HepG2 (cell line): Measurements from ENCODE around the gene PARP6. TPM values are rescaled to one million over a fixed set of nuclear protein-coding genes. Genes with fewer than 3 reads are reported as not detected.

Experiments used
- ATAC-seq: fragments of 200-7000 bp; cut with Tn5 transposase; 3 replicates; pipeline ENCODE4 v1.9.1; 2020; ENCODE audit warnings: mild to moderate bottlenecking, moderate library complexity
- BruUV-seq: library from RNA; stranded (reverse); fragments of 400-500 nt; replicated peaks from 2 replicates; lab custom pipeline; 2021; lab: Mats Ljungman, UMichigan
- CTCF ChIA-PET: fragments of 300-600 bp; formaldehyde crosslinking; extraction: SDS; loops from one replicate; lab custom pipeline; 2021; ENCODE audit warnings: low total read pairs, inconsistent platforms, low intra/inter-chr PET ratio; lab: Yijun Ruan, JAX
- POLR2A ChIA-PET: fragments of 350-600 bp; sonication (Branson Sonifier 250); formaldehyde crosslinking; loops from one replicate; lab custom pipeline; 2020; ENCODE audit warnings: antibody characterized with exemption, inconsistent platforms; lab: Yijun Ruan, JAX
- DNase-seq: peaks from one replicate; pipeline ENCODE4 v3.0.0-alpha.2; 2015; ENCODE audit warnings: low spot score
- FAIRE-seq: peaks from 3 replicates; lab custom pipeline; 2011; peaks lifted over from hg19 to GRCh38; lab: Jason Lieb, UNC
- H2AFZ ChIP-seq: one replicate; pipeline ENCODE4 v1.6.1; 2011; ENCODE audit warnings: low read length, inconsistent platforms
- H3K27ac ChIP-seq: fragments of 300-600 bp; 3 replicates; pipeline ENCODE4 v1.8.0; 2011; ENCODE audit warnings: mixed run types, mild to moderate bottlenecking, mixed read lengths, low read length, inconsistent platforms; ENCODE audit not compliant: insufficient read depth; ENCODE audit errors: extremely low read length
- H3K27me3 ChIP-seq, 2 experiments: fragments of 200-600 bp in 1 of 2; 2 replicates in 1 of 2; 3 replicates in 1 of 2; pipeline versions ENCODE4 v1.6.0 to v1.8.0; 2011; ENCODE audit warnings: low read length in 2 of 2, mild to moderate bottlenecking in 2 of 2, moderate library complexity in 2 of 2, inconsistent platforms in 1 of 2; ENCODE audit not compliant: insufficient read depth in 2 of 2, control insufficient read depth in 1 of 2
- H3K36me3 ChIP-seq, 2 experiments: fragments of 200-600 bp in 1 of 2; replicated peaks in 1 of 2; 2 replicates in 1 of 2; 3 replicates in 1 of 2; pipeline versions ENCODE4 v1.5.1 to v1.8.0; 2011; ENCODE audit warnings: low read length in 2 of 2, inconsistent platforms in 1 of 2; ENCODE audit not compliant: insufficient read depth in 2 of 2, control insufficient read depth in 1 of 2
- H3K4me1 ChIP-seq: 2 replicates; pipeline ENCODE4 v1.5.1; 2012; ENCODE audit warnings: low read length, inconsistent platforms; ENCODE audit not compliant: insufficient read depth
- H3K4me2 ChIP-seq: 2 replicates; pipeline ENCODE4 v1.6.0; 2011; ENCODE audit warnings: low read depth, low read length, inconsistent platforms
- H3K4me3 ChIP-seq, 3 experiments: fragments of 200-600 bp in 1 of 3; sonication (generic), shearing (Covaris generic) in 1 of 3; replicated peaks in 1 of 3; 2 replicates each; pipeline ENCODE4 v1.5.1; 2011 to 2016; ENCODE audit warnings: low read length in 3 of 3, inconsistent platforms in 2 of 3, low read depth in 2 of 3, mild to moderate bottlenecking in 2 of 3, control low read depth in 1 of 3, mixed read lengths in 1 of 3; ENCODE audit not compliant: insufficient read depth in 1 of 3
- H3K79me2 ChIP-seq: one replicate; pipeline ENCODE4 v1.6.1; 2011; ENCODE audit warnings: low read length, inconsistent platforms; ENCODE audit not compliant: insufficient read depth
- H3K9ac ChIP-seq: 2 replicates; pipeline ENCODE4 v1.6.0; 2011; ENCODE audit warnings: mild to moderate bottlenecking, low read depth, low read length, inconsistent platforms; ENCODE audit not compliant: insufficient read depth
- H3K9me3 ChIP-seq: 2 replicates; pipeline ENCODE4 v1.5.1; 2012; ENCODE audit warnings: mild to moderate bottlenecking, low read length
- H4K20me1 ChIP-seq: 2 replicates; pipeline ENCODE4 v1.6.0; 2011; ENCODE audit warnings: inconsistent platforms, mild to moderate bottlenecking, low read length, moderate library complexity; ENCODE audit not compliant: insufficient read depth
- DNMT3B ChIP-seq: conservative IDR thresholded peaks from 2 replicates; pipeline ENCODE4 v1.6.1; 2016; ENCODE audit warnings: missing biosample characterization, control low read depth
- DPF2 ChIP-seq: sonication (generic); formaldehyde crosslinking; IDR thresholded peaks from 2 replicates; pipeline ENCODE4 v1.4.0; 2020; ENCODE audit warnings: mild to moderate bottlenecking, low read depth, missing genetic modification reagents, borderline replicate concordance
- GATAD2A ChIP-seq: IDR thresholded peaks from 2 replicates; pipeline ENCODE4 v1.6.1; 2016
- MYC ChIP-seq: sonication (generic); formaldehyde crosslinking; IDR thresholded peaks from 2 replicates; pipeline ENCODE4 v1.9.0; 2021; ENCODE audit warnings: missing genetic modification reagents, borderline replicate concordance
- POLR2A ChIP-seq, 2 experiments: IDR thresholded peaks; 2 replicates each; pipeline ENCODE4 v1.6.1; 2011; ENCODE audit warnings: low read depth in 2 of 2, low read length in 2 of 2, mild to moderate bottlenecking in 1 of 2, moderate library complexity in 1 of 2; ENCODE audit not compliant: insufficient read depth in 1 of 2
- SOX6 ChIP-seq, 2 experiments: fragments of 450-650 bp in 1 of 2; sonication (generic) in 1 of 2; formaldehyde crosslinking in 1 of 2; IDR thresholded peaks; 2 replicates each; pipeline versions ENCODE4 v1.4.0 to v1.6.1; 2017 to 2020; ENCODE audit warnings: antibody characterized with exemption in 1 of 2, mild to moderate bottlenecking in 1 of 2, missing genetic modification reagents in 1 of 2
- TEAD2 ChIP-seq: sonication (generic); formaldehyde crosslinking; IDR thresholded peaks from 2 replicates; pipeline ENCODE4 v1.9.0; 2021; ENCODE audit warnings: missing genetic modification reagents
- WIZ ChIP-seq: sonication (generic); formaldehyde crosslinking; IDR thresholded peaks from 2 replicates; pipeline ENCODE4 v1.5.1; 2020; ENCODE audit warnings: mild to moderate bottlenecking, missing genetic modification reagents
- ZNF580 ChIP-seq: IDR thresholded peaks from 2 replicates; pipeline ENCODE4 v1.6.1; 2016; ENCODE audit warnings: low read depth, borderline replicate concordance
- ZNF652 ChIP-seq: IDR thresholded peaks from 2 replicates; pipeline ENCODE4 v1.6.1; 2016; ENCODE audit warnings: low read depth, borderline replicate concordance
- ZNF672 ChIP-seq: sonication (generic); formaldehyde crosslinking; IDR thresholded peaks from 2 replicates; pipeline ENCODE4 v1.8.1; 2022; ENCODE audit warnings: missing genetic modification reagents
- ZNF687 ChIP-seq: sonication (generic); formaldehyde crosslinking; IDR thresholded peaks from 2 replicates; pipeline ENCODE4 v1.5.1; 2020; ENCODE audit warnings: mild to moderate bottlenecking, missing genetic modification reagents, moderate library complexity
- ZNF737 ChIP-seq: sonication (generic); formaldehyde crosslinking; IDR thresholded peaks from 2 replicates; pipeline ENCODE4 v1.5.0; 2020; ENCODE audit warnings: missing genetic modification reagents, mild to moderate bottlenecking, borderline replicate concordance
- ZNF747 ChIP-seq: sonication (generic); formaldehyde crosslinking; IDR thresholded peaks from 2 replicates; pipeline ENCODE4 v1.8.1; 2023; ENCODE audit warnings: missing genetic modification reagents, mild to moderate bottlenecking, borderline replicate concordance
- WGBS: methylation state at CpG from one replicate; pipeline ENCODE4 v1.1.6; 2017; ENCODE audit warnings: low lambda C conversion rate; 5-methylcytosine and 5-hydroxymethylcytosine counted together
- in situ Hi-C: cut with HindIII; loops from 2 replicates; pipeline ENCODE4 v1.10.0; 2017; ENCODE audit warnings: low pct_unique_long_range_greater_than_20kb; ENCODE audit not compliant: extremely low pct_ligation_motif_present
- intact Hi-C: fragments of 100-400 bp; cut with micrococcal nuclease; formaldehyde crosslinking; loops from one replicate; pipeline ENCODE4 v1.10.0; 2022; ENCODE audit not compliant: unreplicated experiment
- polyA plus RNA-seq, 8 experiments: library from polyadenylated mRNA; depleted of rRNA in 3 of 8; stranded (reverse) in 7 of 8; unstranded in 1 of 8; fragments of >200 nt; fragmentation: Illumina TruSeq in 4 of 8; extraction: Trizol in 4 of 8; gene quantifications; 2 replicates each; pipeline versions ENCODE4 v1.2.1 to v1.2.3, GENCODE V29; 2011 to 2016; ENCODE audit warnings: low read depth in 4 of 8, missing spikeins in 1 of 8, mixed read lengths in 1 of 8; ENCODE audit not compliant: insufficient read depth in 1 of 8
- total RNA-seq, 5 experiments: library from RNA; depleted of rRNA; stranded (reverse); fragments of >200 nt; fragmentation: Illumina TruSeq; extraction: Trizol; gene quantifications; 2 replicates each; pipeline ENCODE4 v1.2.3, GENCODE V29; 2016; ENCODE audit warnings: low read depth in 1 of 5
- TF ChIP-seq, protein P1 (sequence below): sonication (generic); formaldehyde crosslinking; IDR thresholded peaks from 2 replicates; pipeline ENCODE4 v1.8.1; 2022; ENCODE audit warnings: low read depth, mild to moderate bottlenecking, missing genetic modification reagents
- TF ChIP-seq, protein P2 (sequence below), 2 experiments: sonication (generic) in 1 of 2; formaldehyde crosslinking in 1 of 2; IDR thresholded peaks; 2 replicates each; pipeline versions ENCODE4 v1.5.1 to v1.6.1; 2011 to 2020; ENCODE audit warnings: borderline replicate concordance in 1 of 2, low read depth in 1 of 2, low read length in 1 of 2, mild to moderate bottlenecking in 1 of 2, missing genetic modification reagents in 1 of 2, moderate library complexity in 1 of 2

Gene PARP6
- total and polyA plus RNA-seq, 2 of the 13 experiments (the other 11 are each of a cell fraction or from before 2014, with no cell fraction given) = 0.22 to 0.87 TPM

GRCh38 chr15:72318408-72318942, 46.1 kb upstream of the PARP6 start:
- Histone ChIP-seq H3K79me2 (no peaks in the 10 kb centered on the region), H3K36me3 (no peaks in the 10 kb centered on the region), H3K9ac (no peak overlapping the region), H3K4me2 (no peak overlapping the region), H3K4me1 (peaks cover 7% of the 10 kb centered on the region; the same call in 1 of the 2 replicates), H3K27me3 (no peaks in the 10 kb centered on the region), H3K9me3 (no peaks in the 10 kb centered on the region), H3K27ac (no peak overlapping the region), H2AFZ (no peak overlapping the region), H4K20me1 (no peaks in the 10 kb centered on the region), H3K4me3 (no peak overlapping the region)
- intact Hi-C loops (no loop called here), in situ Hi-C loops (no loop called here)
- POLR2A ChIA-PET = no interaction called here
- CTCF ChIA-PET = no interaction called here
- no TSS peak for BruUV-seq
- 24% methylated on average over 2 of the region's 2 CpGs for WGBS
- FAIRE-seq (no peak), ATAC-seq (no peak), DNase-seq (no peak)
- TF ChIP-seq ZNF687 (CRISPR knock-in tag) (no peak), POLR2A (IDR thresholded peaks at IDR 0.05; ENCODE audit: insufficient read depth in 1 of 2, low read depth in 2 of 2, low read length in 2 of 2) (no peak), WIZ (CRISPR knock-in tag) (no peak), ZNF672 (CRISPR knock-in tag) (no peak), ZNF580 (CRISPR knock-in tag) (no peak), ZNF747 (CRISPR knock-in tag) (no peak), ZNF652 (CRISPR knock-in tag) (no peak), TEAD2 (CRISPR knock-in tag) (no peak), MYC (CRISPR knock-in tag) (no peak), DNMT3B (no peak), GATAD2A (CRISPR knock-in tag) (no peak), DPF2 (CRISPR knock-in tag) (no peak), SOX6 (IDR thresholded peaks at IDR 0.05) (no peak), SOX6 (CRISPR knock-in tag; IDR thresholded peaks at IDR 0.05) (no peak), ZNF737 (CRISPR knock-in tag) (no peak)
- TF ChIP-seq, protein P1, sequence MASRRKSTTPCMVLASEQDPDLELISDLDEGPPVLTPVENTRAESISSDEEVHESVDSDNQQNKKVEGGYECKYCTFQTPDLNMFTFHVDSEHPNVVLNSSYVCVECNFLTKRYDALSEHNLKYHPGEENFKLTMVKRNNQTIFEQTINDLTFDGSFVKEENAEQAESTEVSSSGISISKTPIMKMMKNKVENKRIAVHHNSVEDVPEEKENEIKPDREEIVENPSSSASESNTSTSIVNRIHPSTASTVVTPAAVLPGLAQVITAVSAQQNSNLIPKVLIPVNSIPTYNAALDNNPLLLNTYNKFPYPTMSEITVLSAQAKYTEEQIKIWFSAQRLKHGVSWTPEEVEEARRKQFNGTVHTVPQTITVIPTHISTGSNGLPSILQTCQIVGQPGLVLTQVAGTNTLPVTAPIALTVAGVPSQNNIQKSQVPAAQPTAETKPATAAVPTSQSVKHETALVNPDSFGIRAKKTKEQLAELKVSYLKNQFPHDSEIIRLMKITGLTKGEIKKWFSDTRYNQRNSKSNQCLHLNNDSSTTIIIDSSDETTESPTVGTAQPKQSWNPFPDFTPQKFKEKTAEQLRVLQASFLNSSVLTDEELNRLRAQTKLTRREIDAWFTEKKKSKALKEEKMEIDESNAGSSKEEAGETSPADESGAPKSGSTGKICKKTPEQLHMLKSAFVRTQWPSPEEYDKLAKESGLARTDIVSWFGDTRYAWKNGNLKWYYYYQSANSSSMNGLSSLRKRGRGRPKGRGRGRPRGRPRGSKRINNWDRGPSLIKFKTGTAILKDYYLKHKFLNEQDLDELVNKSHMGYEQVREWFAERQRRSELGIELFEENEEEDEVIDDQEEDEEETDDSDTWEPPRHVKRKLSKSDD (CRISPR knock-in tag) = no peak
- TF ChIP-seq, protein P2, sequence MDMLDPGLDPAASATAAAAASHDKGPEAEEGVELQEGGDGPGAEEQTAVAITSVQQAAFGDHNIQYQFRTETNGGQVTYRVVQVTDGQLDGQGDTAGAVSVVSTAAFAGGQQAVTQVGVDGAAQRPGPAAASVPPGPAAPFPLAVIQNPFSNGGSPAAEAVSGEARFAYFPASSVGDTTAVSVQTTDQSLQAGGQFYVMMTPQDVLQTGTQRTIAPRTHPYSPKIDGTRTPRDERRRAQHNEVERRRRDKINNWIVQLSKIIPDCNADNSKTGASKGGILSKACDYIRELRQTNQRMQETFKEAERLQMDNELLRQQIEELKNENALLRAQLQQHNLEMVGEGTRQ (IDR thresholded peaks at IDR 0.05; ENCODE audit: low read depth, low read length) = no peak
- TF ChIP-seq, protein P2 (CRISPR knock-in tag; IDR thresholded peaks at IDR 0.05; ENCODE audit: borderline replicate concordance) = no peak
